HG02938 (cell line): Measurements from ENCODE around the gene NEK1.
"Not testable (repeated sequence)": the region's sequence is repeated elsewhere in the genome, so short reads cannot be mapped to it uniquely, and the experiment has no call there.

ENCODE experiments used
- ATAC-seq: cut with Tn5 transposase; IDR thresholded peaks from one replicate; pipeline ENCODE4 v1.9.1; 2021; ENCODE audit warnings: mild to moderate bottlenecking, moderate library complexity; ENCODE audit not compliant: unreplicated experiment

NEK1 gene

GRCh38 chr4:169437299-169438047 is 174.9 kb downstream of the NEK1 start:
- ATAC-seq = peak; percentile 92

GRCh38 chr4:169436734-169437133 is 175.6 kb downstream of the NEK1 start:
- ATAC-seq = no peak

- no peak for ATAC-seq
Measured at GRCh38 chr4:169428376-169428775, 184.0 kb downstream of the NEK1 start.

GRCh38 chr4:169427727-169428126 is 184.7 kb downstream of the NEK1 start:
- not testable (repeated sequence) for ATAC-seq

- ATAC-seq = no peak
Measured at GRCh38 chr4:169420291-169420690, 192.1 kb downstream of the NEK1 start.

GRCh38 chr4:169418846-169419245 is 193.5 kb downstream of the NEK1 start:
- no peak for ATAC-seq

- no peak for ATAC-seq
Measured at GRCh38 chr4:169417629-169418282, 194.6 kb downstream of the NEK1 start.

- peak; percentile 64 for ATAC-seq
Measured at GRCh38 chr4:169416997-169417396, 195.4 kb downstream of the NEK1 start.

GRCh38 chr4:169416461-169416860 is 195.9 kb downstream of the NEK1 start:
- no peak for ATAC-seq

- no peak for ATAC-seq
Measured at GRCh38 chr4:169414913-169415312, 197.5 kb downstream of the NEK1 start.

- no peak for ATAC-seq
Measured at GRCh38 chr4:169412046-169412445, 200.3 kb downstream of the NEK1 start.

- peak; percentile 99 for ATAC-seq
Measured at GRCh38 chr4:169410839-169411770, 201.3 kb downstream of the NEK1 start.

GRCh38 chr4:169407217-169407845 is 205.1 kb downstream of the NEK1 start:
- no peak for ATAC-seq

GRCh38 chr4:169404960-169405359 is 207.4 kb downstream of the NEK1 start:
- ATAC-seq = no peak

- no peak for ATAC-seq
Measured at GRCh38 chr4:169400832-169401231, 211.6 kb downstream of the NEK1 start.

GRCh38 chr4:169399976-169400767 is 212.2 kb downstream of the NEK1 start:
- peak; percentile 77 for ATAC-seq

GRCh38 chr4:169398316-169398715 is 214.1 kb downstream of the NEK1 start:
- no peak for ATAC-seq

GRCh38 chr4:169397762-169398161 is 214.6 kb downstream of the NEK1 start:
- ATAC-seq = no peak

- no peak for ATAC-seq
Measured at GRCh38 chr4:169385376-169385775, 227.0 kb downstream of the NEK1 start.

- ATAC-seq = no peak
Measured at GRCh38 chr4:169384779-169385178, 227.6 kb downstream of the NEK1 start.
